ENCODE measurements around the gene PIGT.

The PIGT gene

DNA sequence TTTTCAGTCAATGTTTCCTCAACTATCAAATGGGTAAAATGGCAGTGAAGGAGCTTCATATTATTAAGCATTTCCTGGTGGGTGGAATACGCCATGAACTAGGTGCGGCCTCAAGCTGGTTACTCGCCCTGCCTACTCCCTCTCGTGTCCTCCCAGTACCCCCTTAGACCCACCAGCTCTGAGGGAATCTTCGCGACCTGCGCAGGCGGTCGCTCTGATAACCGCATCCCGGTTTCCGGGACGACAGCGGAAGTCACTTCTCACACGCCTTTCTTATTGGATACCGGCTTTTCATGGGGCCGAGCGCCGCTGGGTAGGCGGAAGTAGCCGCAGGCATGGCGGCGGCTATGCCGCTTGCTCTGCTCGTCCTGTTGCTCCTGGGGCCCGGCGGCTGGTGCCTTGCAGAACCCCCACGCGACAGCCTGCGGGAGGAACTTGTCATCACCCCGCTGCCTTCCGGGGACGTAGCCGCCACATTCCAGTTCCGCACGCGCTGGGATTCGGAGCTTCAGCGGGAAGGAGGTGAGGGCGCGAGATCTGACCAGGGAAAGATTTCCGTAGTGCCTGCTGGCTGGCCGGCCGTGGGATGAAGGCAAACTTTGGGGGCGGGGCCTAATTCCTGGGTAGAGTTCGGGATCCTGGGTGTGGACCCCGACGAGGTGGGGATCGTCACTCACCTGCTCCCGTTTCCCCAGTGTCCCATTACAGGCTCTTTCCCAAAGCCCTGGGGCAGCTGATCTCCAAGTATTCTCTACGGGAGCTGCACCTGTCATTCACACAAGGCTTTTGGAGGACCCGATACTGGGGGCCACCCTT lies at the start of gene PIGT:
Gene PIGT (plus strand): TSS at position 320 of the 816 bp plus-strand sequence. CDS start 16 bp downstream, at position 336.
- in situ Hi-C loops (cut with MboI; ENCODE audit: low sequenced_read_pairs, unreplicated experiment): no loop called here

GRCh38 chr20:45366192-45366591 lies 49.7 kb upstream of the PIGT start:
- no peak for TF ChIP-seq CTCF (IDR thresholded peaks at IDR 0.05; ENCODE audit: borderline replicate concordance, control extremely low read depth, extremely low read depth, insufficient read depth, missing control alignments)
- in situ Hi-C loops (cut with MboI; ENCODE audit: low sequenced_read_pairs, unreplicated experiment): loop anchor here (25.0 kb wide), 1 partner anchor 396 kb away; no protein-coding TSS in a partner anchor
- no peak for DNase-seq (ENCODE audit: low spot score)

More for the DNA sequence above, at the start of gene PIGT:
- no peak for TF ChIP-seq CTCF (IDR thresholded peaks at IDR 0.05; ENCODE audit: borderline replicate concordance, control extremely low read depth, extremely low read depth, insufficient read depth, missing control alignments)
- DNase-seq (ENCODE audit: low spot score): peak; percentile 91

DNA sequence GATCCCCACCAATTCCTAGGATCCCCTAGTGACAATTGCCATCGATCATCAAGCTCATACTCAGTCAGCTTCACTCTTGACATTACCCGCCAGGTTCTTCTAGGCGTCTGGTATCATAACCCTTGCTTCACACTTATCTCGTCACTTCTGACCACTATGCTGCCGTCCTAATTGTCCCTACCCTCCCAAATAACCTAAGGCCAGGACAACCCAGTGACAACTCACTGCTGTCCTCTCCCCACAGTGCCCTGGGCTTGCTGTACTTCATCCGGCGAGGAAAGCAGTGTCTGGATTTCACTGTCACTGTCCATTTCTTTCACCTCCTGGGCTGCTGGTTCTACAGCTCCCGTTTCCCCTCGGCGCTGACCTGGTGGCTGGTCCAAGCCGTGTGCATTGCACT lies 49.3 kb upstream of the PIGT start:
- TF ChIP-seq CTCF (IDR thresholded peaks at IDR 0.05; ENCODE audit: borderline replicate concordance, control extremely low read depth, extremely low read depth, insufficient read depth, missing control alignments): no peak
- no peak for DNase-seq (ENCODE audit: low spot score)

DNA sequence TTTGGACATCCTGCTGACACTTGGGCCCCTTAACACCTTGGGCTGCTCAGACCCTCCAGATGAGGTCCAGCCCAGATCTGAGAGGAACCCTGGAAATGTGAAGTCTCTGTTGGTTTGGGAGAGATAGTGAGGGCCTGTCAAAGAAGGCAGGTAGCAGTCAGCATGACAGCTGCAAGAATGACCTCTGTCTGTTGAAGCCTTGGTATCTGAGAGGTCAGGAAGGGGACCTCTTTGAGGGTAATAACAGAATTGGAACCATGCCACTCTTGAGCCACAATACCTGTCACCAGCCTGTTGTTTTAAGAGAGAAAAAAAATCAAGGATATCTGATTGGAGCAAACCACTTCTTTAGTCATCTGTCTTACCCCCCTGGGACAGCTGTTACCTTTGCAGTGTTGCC lies 48.8 kb upstream of the PIGT start:
- no peak for TF ChIP-seq CTCF (IDR thresholded peaks at IDR 0.05; ENCODE audit: borderline replicate concordance, control extremely low read depth, extremely low read depth, insufficient read depth, missing control alignments)
- DNase-seq (ENCODE audit: low spot score): no peak
- in situ Hi-C loops (cut with MboI; ENCODE audit: low sequenced_read_pairs, unreplicated experiment): loop anchor here (25.0 kb wide), 1 partner anchor 395 kb away; no protein-coding TSS in a partner anchor

More for the DNA sequence above, 49.3 kb upstream of the PIGT start:
- in situ Hi-C loops (cut with MboI; ENCODE audit: low sequenced_read_pairs, unreplicated experiment): loop anchor here (25.0 kb wide), 1 partner anchor 396 kb away; no protein-coding TSS in a partner anchor

- in situ Hi-C loops (cut with MboI; ENCODE audit: low sequenced_read_pairs, unreplicated experiment): loop anchor here (25.0 kb wide), 1 partner anchor 394 kb away; no protein-coding TSS in a partner anchor
- DNase-seq (ENCODE audit: low spot score): peak; percentile 86
- TF ChIP-seq CTCF (IDR thresholded peaks at IDR 0.05; ENCODE audit: borderline replicate concordance, control extremely low read depth, extremely low read depth, insufficient read depth, missing control alignments): no peak
Measured at GRCh38 chr20:45368221-45368980, 47.5 kb upstream of the PIGT start.

DNA sequence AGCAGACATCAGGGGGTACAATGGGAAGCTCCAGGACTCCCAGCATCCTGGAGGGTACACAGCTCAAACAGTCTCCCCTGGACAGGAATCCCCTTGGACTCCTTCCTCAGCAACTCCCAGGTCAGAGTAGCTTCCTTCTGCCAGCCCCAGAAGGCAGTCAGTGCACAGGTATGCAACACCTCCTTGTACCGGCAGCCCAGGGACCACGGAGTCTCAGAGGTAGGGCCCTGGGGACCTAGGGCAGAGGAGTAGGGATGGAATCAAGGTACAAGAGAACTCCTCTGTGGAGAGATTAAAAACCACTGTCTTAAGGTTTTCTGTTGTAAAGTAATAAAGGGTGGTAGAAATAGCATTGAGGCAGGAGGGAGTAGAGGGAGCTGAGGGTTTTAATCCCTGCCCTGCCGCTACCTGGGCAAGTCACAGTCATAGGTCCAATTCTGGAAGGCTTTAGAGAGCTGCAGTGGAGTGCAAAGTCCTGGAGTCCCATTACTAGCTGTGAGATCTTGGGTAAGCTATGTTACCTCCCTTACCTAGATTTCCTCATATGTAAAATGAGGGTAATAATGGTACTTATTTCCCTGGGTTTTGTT lies 45.3 kb upstream of the PIGT start:
- TF ChIP-seq CTCF (IDR thresholded peaks at IDR 0.05; ENCODE audit: borderline replicate concordance, control extremely low read depth, extremely low read depth, insufficient read depth, missing control alignments): no peak
- in situ Hi-C loops (cut with MboI; ENCODE audit: low sequenced_read_pairs, unreplicated experiment): loop anchor here (10.0 to 25.0 kb wide), 2 partner anchors 74 to 392 kb away; no protein-coding TSS in a partner anchor
- DNase-seq (ENCODE audit: low spot score): no peak
